Activated gamma-delta T cell (primary cell): Measurements from ENCODE around the gene TMCC2.
"Not testable (repeated sequence)": the region's sequence is repeated elsewhere in the genome, so short reads cannot be mapped to it uniquely, and the experiment has no call there.

Source experiments
- DNase-seq: peaks from one replicate; lab custom pipeline; 2025; lab: John Stamatoyannopoulos, UW
- total RNA-seq, 2 donors: gene quantifications; one replicate each; lab custom pipeline; 2026; lab: John Stamatoyannopoulos, UW

TMCC2 gene
- 5.6 to 10.5 reads per million in 2 donors for total RNA-seq

GRCh38 chr1:205227584-205228013 is at the start of gene TMCC2:
Gene TMCC2, plus strand, starts transcription at chr1:205227946. Its CDS starts 619 bp downstream, at chr1:205228565.
- DNase-seq = peak; percentile 75

GRCh38 chr1:205179842-205180241 is 47.9 kb upstream of the TMCC2 start:
- no peak for DNase-seq

GRCh38 chr1:205180331-205180730 is 47.4 kb upstream of the TMCC2 start:
- not testable (repeated sequence) for DNase-seq

GRCh38 chr1:205182930-205183329 is 44.8 kb upstream of the TMCC2 start:
- DNase-seq = no peak

GRCh38 chr1:205183676-205184335 is 43.9 kb upstream of the TMCC2 start:
- DNase-seq = no peak

GRCh38 chr1:205186191-205186590 is 41.6 kb upstream of the TMCC2 start:
- no peak for DNase-seq

GRCh38 chr1:205187420-205187819 is 40.3 kb upstream of the TMCC2 start:
- no peak for DNase-seq

GRCh38 chr1:205188098-205188497 is 39.6 kb upstream of the TMCC2 start:
- DNase-seq = no peak

GRCh38 chr1:205188596-205188995 is 39.1 kb upstream of the TMCC2 start:
- DNase-seq = no peak

- DNase-seq = no peak
Measured at GRCh38 chr1:205189131-205189530, 38.6 kb upstream of the TMCC2 start.

GRCh38 chr1:205190845-205191577 is 36.7 kb upstream of the TMCC2 start:
- DNase-seq = no peak

- no peak for DNase-seq
Measured at GRCh38 chr1:205191622-205192021, 36.1 kb upstream of the TMCC2 start.

GRCh38 chr1:205192287-205192686 is 35.5 kb upstream of the TMCC2 start:
- DNase-seq = no peak

- DNase-seq = no peak
Measured at GRCh38 chr1:205199090-205199930, 28.4 kb upstream of the TMCC2 start.

GRCh38 chr1:205199931-205200299 is 27.8 kb upstream of the TMCC2 start:
- no peak for DNase-seq

- no peak for DNase-seq
Measured at GRCh38 chr1:205204552-205204951, 23.2 kb upstream of the TMCC2 start.

GRCh38 chr1:205205055-205205454 is 22.7 kb upstream of the TMCC2 start:
- no peak for DNase-seq

- DNase-seq = no peak
Measured at GRCh38 chr1:205208811-205209210, 18.9 kb upstream of the TMCC2 start.

GRCh38 chr1:205210756-205211168 is 17.0 kb upstream of the TMCC2 start:
- DNase-seq = peak; percentile 31

GRCh38 chr1:205211169-205211838 is 16.4 kb upstream of the TMCC2 start, which contains the start of gene DSTYK:
Gene DSTYK, minus strand, starts transcription at chr1:205211702. Its CDS starts 167 bp downstream, at chr1:205211535.
- DNase-seq = peak; percentile 65

GRCh38 chr1:205211839-205212536 is 15.8 kb upstream of the TMCC2 start:
- no peak for DNase-seq
